Globus pallidus (tissue), 1 donor: ENCODE measurements around the gene PEMT.
"Not testable (repeated sequence)": the region's sequence is repeated elsewhere in the genome, so short reads cannot be mapped to it uniquely, and the experiment has no call there.

Experiments
- DNase-seq: peaks from one replicate; pipeline ENCODE4 v3.0.0-alpha.2; 2015; ENCODE audit warnings: low spot score

The PEMT gene

GRCh38 chr17:17487998-17488397 is 103.5 kb downstream of the PEMT start:
- no peak for DNase-seq

GRCh38 chr17:17486416-17486815 is 105.1 kb downstream of the PEMT start:
- not testable (repeated sequence) for DNase-seq

DNA sequence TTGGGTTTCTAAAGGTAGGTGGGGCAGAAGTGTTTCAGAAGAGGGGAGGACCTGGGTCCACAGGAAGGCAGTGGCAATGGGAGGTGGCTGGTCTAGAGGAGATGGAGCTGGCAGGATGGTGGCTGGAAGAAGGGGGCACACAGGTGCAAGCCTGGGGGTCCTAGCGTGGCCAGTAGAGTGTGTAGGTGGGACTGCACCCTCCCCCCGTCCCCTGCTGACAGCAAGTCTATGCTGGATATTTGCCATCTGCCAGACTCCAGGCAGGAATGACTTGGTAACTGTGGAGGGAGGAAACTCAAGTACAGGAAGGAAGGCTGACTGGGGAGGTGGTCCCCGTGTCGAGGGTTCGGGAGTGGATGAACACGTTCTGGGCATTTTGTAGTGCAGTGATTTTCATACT is 106.1 kb downstream of the PEMT start:
- DNase-seq: no peak

GRCh38 chr17:17484451-17484899 is 107.0 kb downstream of the PEMT start:
- DNase-seq: no peak

DNA sequence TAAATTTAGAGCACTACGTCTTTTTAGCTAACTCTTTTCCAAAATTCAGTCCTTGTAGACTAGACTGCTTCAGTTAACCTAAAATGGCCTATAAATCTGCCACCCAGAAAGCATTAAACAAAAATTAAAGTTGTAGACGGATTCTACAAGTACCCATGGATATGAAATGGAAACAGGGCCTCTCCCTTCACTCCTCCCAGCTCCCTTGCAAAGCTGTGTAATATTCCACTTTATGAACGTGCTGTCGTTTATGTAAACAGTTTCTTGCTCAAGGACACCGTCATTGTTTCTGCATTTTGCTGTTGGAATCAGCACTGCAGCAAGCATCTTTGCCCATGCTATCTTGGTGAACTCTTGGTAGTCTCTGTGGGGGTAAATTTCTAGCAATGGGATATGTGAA is 109.6 kb downstream of the PEMT start:
- DNase-seq: no peak

DNA sequence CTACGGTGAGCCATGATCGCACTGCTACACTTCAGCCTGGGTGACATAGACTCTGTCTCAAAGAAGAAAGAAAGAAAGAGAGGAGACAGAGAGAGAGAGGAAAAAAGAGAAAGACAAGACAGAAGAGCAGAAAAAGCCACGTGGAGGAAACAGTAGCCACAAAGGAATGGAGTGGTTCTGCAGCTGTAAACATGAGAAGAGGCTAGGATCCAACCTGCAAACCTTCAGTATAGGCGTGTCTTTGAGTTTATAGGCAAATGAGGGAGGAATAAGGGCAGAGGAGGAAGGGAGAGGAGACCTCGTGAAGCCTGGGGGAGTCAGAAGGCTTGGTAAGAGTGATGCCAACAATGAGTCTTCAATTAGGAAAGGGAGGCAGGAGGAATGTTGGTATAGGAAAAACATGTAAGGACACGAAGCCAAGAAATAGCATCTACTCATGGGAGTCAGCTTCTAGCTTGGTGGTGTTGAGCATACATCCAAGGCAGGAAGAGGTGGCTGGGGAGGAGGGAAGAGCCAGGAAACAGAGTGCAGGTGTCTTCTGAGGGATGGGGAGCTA is 110.8 kb downstream of the PEMT start:
- no peak for DNase-seq

DNA sequence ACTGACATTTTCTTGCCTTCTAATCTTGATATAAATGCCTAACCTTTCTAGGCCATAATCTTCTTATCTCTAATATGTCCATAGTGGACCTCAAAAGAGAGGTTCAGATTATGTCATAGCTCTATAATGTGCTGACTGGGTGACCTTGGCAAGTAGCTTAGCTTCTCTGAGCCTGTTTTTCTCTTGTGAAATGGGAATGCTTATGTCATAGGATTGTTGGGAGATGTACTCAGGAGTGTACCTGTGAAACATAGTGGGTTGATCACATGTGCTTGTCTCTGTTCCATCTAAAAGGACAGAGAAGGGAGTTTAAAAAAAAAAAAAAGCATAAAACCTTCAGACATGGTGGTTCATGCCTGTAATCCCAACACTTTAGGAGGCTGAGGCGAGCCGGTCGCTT is 112.3 kb downstream of the PEMT start:
- DNase-seq: no peak

GRCh38 chr17:17476865-17477467 is 114.5 kb downstream of the PEMT start, which contains the start of gene MED9:
Gene MED9 (plus strand): TSS chr17:17477000. CDS start chr17:17477042, 42 bp downstream.
- DNase-seq: peak; percentile 89

DNA sequence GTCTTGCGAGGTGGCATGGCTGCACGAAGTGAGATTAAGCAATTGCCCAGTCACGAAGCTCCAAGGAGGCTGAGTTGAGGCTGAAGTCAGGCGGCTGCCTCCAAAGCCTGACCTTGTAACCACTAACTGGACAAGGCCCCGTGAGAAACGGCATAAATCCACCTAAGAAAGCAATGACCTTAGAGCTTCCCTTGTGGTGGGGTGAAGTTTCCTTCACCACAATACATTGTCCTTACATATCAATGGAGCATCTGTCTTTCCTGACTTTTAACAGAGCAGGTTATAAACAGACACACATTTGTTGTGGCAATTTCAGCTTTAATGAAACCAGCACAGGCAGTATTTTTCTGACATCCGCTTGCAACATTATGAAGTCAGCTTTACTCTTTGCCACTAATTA is 117.2 kb downstream of the PEMT start:
- no peak for DNase-seq

- DNase-seq: no peak
Observed at GRCh38 chr17:17472333-17472920, 119.1 kb downstream of the PEMT start.

DNA sequence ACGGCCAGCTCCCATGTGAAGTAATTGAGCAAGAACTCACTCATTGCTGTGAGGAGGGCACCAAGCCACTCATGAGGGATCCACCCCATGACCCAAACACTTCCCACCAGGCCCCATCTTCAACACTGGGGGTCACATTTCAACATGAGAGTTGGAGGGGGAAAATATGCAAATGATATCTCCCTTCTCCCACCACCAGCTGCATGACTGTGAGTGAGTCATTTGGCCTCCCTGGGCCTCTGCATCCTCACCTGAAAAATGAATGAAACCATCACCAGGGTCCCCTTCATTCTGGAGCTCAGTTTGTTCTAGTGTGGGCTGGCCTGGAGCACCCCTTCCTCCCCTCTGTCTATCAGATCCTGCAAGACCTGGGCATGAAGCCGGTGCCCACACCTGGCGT is 121.5 kb downstream of the PEMT start:
- no peak for DNase-seq

GRCh38 chr17:17469358-17469757 is 122.2 kb downstream of the PEMT start:
- DNase-seq: no peak

GRCh38 chr17:17468217-17469010 is 123.1 kb downstream of the PEMT start:
- DNase-seq: no peak

DNA sequence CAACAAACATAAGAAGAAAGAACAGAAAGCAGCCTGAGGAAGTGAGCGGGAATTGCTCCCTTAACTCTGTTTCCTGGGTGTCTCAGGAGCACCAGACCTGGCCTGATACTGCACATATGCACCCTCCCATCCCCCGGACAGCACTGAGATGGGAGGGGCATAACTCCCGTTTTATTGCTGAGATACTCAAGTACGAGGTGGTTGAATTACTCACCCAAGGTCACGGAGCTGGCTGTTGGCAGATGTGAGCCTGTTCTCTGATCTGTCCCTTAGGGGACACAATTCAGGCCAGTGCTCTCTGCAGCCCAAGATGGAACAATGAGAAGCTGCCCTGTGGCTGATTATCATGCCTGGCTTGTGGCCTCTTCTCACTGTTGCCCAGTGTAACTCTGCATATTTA is 123.8 kb downstream of the PEMT start:
- no peak for DNase-seq

- DNase-seq: peak; percentile 25
Observed at GRCh38 chr17:17467016-17467415, 124.5 kb downstream of the PEMT start.

GRCh38 chr17:17466511-17466910 is 125.0 kb downstream of the PEMT start:
- no peak for DNase-seq

DNA sequence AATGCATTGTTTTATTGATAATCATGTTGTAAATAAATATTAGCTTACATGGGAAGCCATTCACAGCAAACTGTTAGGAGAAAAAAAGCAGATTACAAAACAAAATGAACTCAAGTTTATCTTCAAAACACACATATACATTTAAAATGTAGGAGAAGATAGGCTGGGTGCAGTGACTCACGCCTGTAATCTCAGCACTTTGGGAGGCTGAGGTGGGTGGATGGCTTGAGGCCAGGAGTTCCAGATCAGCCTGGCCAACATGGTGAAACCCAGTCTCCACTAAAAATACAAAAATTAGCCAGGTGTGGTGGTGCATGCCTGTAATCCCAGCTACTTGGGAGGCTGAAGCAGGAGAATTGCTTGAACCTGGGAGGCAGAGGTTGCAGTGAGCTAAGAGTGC is 125.6 kb downstream of the PEMT start:
- DNase-seq: not testable (repeated sequence)

DNA sequence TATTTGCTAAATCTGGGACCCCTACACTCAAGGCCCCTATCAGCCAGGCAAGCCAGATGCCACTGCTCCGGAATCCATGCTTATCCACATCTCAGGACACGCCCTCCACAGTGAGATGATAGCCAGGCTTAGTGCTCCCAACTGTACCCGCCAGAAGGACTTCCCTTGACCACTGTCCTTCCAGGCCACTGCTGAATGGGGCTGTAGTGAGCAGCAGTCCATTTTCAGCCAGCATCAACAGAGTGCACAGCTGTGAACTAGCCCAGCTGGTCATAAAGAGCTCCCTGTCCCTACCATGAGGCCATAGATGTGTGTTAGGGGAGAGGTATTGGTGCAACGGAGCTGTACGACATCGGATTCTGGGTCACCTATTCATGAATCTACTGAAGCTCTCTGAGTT is 127.7 kb downstream of the PEMT start:
- peak; percentile 57 for DNase-seq

DNA sequence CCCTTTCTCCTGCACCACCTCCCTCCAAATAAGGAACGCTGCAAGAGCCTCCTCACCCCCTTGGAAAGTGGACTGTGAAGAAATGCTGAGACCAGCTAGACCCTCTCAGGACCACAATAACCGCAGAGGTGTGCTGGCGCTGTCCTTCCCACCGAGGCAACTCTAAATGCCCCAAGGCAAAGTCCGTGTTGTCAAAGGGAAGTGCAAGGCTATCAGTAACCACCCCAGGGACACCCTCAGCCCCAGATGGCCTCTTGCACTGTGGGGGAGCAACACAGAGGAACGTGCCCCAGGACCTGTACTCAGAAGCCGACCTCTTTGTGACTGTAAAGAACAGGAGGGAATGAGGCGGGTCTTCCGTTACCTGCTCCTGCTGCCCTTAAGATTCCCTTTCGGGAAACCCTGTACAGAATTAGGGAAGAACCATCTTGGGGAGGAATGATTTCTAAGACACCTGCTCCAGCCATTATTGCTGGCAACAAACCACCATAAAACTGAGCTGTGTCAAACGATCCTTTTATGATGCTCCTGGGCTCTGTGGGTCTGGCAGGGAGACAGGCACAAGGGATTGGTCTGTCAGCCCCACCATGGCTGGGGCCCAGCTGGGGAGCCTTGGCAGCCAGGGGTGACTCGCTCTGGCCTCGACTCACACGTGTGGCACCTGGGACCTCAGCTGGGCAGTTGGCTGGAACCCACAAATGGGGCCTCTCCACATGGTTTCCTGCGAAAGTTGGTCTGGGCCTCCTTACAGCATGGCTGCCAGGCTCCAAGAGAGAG is 129.3 kb downstream of the PEMT start:
- DNase-seq: no peak

- no peak for DNase-seq
Observed at GRCh38 chr17:17460038-17460437, 131.5 kb downstream of the PEMT start.

- no peak for DNase-seq
Observed at GRCh38 chr17:17457680-17458079, 133.8 kb downstream of the PEMT start.

DNA sequence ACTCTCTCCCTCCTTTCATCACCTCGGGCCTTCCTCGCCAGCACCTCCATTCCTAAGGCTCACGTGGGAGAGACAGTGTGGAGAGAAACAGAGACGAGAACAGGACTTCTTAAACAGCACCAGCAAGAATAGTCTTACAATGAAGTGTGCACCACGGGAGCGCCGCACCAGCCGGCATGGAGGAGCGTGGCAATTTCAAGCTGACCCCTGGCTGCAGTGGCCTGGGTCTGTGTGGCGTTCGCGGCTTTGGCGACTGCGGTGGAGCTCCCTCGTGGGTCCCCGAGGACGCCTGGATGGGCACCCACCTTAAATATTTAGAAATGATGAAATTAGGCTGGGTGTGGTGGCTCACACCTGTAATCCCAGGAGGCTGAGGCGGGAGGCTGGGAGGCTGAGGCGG is 135.3 kb downstream of the PEMT start:
- DNase-seq: no peak
